GM12864 (cell line): ENCODE results near the gene NRXN2.

Experiments used
- DNase-seq: peaks from one replicate; pipeline ENCODE4 v3.0.0-alpha.2; 2011; ENCODE audit warnings: low read depth
- H3K4me3 ChIP-seq: 2 replicates; pipeline ENCODE4 v1.5.1; 2011; ENCODE audit warnings: mild to moderate bottlenecking, low read depth, low read length, control low read depth
- CTCF ChIP-seq: IDR thresholded peaks from 2 replicates; pipeline ENCODE4 v1.5.1; 2011; ENCODE audit warnings: low read depth, mild to moderate bottlenecking, moderate library complexity, low read length, control low read depth, inconsistent platforms; ENCODE audit errors: missing control alignments

The NRXN2 gene

DNA sequence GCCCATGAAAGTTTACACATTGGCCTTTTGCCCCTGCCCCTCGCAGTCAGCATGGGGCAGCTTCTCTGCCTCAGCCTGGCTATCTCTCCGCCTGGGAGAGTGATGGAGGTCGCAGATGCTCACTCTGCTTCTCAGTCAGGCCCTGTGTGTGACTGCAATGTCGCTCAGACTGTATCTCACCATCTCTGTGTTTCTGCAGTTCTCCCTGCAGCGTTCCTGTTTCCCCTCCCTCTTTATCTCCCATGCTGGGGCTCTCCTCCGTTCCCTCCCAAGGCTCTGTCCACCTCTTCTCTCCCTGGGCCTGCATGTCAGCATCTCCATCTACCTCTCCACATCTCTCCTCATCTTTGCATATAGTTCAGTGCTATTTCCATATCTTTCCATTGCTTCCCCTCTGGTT, 93.9 kb downstream of the NRXN2 start:
- no peak for DNase-seq
- TF ChIP-seq CTCF = no peak

DNA sequence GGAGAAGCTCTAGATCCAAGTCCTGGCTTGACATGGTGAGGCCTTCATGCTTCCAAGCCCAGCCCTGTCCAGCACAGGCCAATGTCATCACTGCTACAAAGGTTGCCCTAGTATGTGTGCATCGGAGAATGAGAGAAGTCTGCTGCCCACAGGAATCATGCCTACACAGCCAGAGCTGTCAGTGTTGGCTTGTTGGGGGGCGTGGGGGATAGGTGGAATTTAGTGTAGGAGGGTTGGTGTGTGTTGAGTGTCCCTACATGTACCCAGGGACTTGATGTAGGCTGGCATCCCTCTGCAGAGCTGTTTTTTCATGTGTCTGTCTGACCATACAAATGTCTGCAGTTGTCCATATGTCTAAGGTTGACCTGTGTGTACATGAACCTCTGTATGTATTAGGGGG, 94.4 kb downstream of the NRXN2 start:
- no peak for DNase-seq
- no peak overlapping the region for H3K4me3 ChIP-seq
- TF ChIP-seq CTCF = no peak

More for the DNA sequence above, 93.9 kb downstream of the NRXN2 start:
- H3K4me3 ChIP-seq = no peak overlapping the region

GRCh38 chr11:64627371-64627770, 95.6 kb downstream of the NRXN2 start:
- no peak overlapping the region for H3K4me3 ChIP-seq
- TF ChIP-seq CTCF = no peak
- no peak for DNase-seq

DNA sequence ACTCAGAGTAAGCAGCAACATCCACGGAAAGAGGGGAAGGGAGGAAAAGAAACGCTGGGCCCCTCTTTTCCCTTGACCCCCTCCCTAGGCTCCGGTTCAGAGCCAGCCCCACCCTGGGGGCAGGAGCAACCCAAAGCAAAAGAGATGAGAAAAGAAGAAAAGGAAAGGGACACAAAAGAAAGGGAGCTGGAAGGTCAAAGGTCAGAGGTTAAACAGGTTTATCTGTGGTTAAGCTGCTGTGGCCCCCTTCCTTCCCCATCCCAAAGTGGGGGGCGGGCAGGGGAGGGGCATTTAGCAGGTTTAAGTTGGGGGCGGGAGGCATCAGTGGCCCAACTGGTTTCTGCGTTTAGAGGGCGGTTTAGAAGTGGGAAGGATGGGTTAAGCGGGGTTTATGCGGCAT, 96.4 kb downstream of the NRXN2 start:
- no peak for TF ChIP-seq CTCF
- DNase-seq = no peak
- no peak overlapping the region for H3K4me3 ChIP-seq

DNA sequence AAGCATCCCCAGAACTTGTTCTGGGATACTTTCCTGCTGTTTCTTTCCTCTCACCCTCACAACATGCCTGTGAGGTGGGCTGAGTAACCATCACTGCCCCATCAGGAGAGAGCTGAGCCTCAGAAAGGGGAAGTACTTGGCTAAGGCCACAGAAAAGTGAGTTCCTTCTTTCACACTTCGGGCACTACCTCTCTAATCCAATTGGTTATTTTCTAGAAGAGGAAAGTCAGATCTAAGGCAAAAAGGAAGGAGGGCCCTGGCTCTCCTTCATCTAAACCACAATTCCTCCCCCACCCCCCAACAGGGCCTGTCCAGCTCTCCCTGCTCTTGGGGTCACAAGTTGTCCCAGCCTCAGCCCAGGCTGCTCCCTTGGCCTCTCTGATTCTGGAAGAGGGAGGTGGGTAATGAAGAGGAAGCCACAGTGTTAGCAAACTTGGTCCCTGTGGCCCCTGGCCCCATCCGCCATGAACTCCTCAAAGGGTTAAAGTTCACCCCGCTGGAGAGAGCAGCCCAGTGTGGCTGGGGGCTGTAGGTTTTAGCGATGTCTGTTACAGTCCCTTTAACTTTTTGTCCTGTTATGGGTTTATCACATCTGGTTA, 98.0 kb downstream of the NRXN2 start:
- no peak for DNase-seq
- H3K4me3 ChIP-seq = no peak overlapping the region
- no peak for TF ChIP-seq CTCF

DNA sequence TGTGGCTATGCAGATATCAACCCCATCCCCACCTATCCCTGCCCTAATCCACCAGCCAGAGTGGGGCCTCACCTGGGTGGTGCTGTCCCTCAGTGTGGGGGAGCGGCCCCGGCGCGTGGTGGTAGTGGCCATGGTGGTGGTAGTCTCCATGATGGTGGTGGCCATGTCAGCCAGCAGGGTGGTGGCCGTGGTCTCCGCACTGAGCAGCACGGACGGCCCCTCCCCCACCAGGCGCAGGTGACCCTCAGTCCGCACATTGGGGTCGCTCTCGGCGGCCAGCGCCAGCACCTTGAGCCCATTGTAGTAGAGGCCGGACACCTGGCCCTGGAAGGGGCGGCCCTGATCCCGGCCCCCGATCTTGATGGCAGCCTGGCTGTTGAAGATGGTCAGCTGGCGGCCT, 100.3 kb downstream of the NRXN2 start:
- H3K4me3 ChIP-seq = no peak overlapping the region
- TF ChIP-seq CTCF = no peak
- no peak for DNase-seq

DNA sequence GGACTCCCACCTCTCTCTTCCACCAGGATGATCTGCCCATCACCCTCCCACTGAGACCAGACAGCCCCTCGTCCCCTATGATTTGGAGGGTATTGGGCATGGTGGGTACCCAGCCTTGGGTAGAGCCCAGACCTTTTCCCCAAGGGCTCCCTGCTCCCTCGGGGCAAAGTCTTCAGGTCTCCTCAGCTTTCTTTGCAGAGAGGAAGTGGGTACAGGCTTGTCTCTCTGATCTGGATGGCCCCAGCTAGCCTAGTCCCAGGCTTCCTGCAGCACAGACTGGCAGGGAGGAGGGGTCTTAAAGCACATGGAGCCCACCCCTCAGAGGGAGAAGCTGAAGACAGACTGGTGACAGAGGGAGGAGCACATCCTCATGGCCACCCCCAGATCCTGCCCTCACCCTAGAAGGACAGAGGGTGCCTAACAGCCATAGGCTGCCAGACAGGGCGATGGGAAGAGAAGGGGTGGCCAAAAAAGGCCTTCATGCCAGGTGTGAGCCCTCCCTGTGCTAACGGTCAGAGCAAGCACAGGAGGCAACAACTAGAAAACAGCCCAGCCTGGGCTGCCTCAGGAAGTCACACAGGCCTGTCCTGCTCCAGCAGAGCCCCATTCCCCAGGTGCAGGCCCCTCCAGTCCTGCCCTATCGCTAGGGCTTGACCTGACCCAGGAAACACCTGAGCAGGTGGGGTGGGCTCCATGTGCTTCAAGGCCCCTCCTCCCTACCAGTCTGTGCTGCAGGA, 101.5 kb downstream of the NRXN2 start:
- no peak for TF ChIP-seq CTCF
- no peak for DNase-seq
- H3K4me3 ChIP-seq = no peak overlapping the region
